GM12892 (cell line): ENCODE data around the gene UBTD2.

Experiments
- POLR2A ChIP-seq: IDR thresholded peaks from 2 replicates; pipeline ENCODE4 v1.6.1; 2011; ENCODE audit warnings: low read depth, low read length, control low read depth
- POLR2AphosphoS5 ChIP-seq: IDR thresholded peaks from 2 replicates; pipeline ENCODE4 v1.6.1; 2011; ENCODE audit warnings: low read depth, low read length, control low read depth
- TAF1 ChIP-seq: IDR thresholded peaks from 2 replicates; pipeline ENCODE4 v1.6.1; 2011; ENCODE audit warnings: low read depth, mild to moderate bottlenecking, control low read depth, low read length, borderline replicate concordance

DNA sequence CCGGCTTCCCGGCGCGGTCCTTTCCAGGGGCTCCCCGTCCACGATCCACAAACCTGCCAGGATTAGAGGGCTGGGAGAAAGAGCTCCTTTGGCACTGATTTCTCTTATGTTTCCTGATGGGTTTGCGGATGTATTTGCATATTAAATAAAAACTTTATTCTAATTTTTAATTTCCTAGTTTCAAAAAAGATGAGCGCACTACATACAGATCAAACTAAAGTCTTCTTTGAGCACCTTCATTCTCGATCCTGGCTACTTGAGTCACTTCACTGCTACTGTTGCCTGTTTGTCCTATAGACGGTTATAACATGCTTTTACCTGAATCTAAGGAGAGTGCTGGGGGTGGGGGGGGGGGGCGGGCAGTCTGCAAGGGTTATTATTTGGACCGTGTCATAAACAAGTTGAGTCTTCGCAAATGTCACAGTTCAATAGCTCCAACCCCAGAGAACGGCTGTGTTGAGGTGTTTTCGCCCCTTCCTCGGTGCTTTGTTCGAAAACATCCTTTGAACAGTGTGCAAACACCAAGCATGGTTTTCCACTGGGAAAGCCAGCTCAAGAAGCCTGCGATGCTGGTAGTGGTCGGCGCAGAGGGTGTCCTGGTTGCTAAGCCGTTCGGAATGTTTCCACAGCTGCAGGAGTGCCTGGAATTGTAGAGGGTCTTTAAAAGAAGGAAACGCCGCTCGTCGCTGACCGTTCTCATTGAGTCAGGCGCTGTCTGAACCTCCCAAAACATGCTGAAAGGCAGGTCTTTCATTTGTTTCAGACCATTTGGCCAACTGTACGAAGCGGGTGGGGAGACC is 94.5 kb downstream of the UBTD2 start:
- TF ChIP-seq POLR2A (no peak), TAF1 (no peak), POLR2AphosphoS5 (no peak)
